CD4-positive, alpha-beta T cell treated with Interleukin-1 beta for 1 hour (primary cell): Measurements from ENCODE around the gene SLFN14.
"Not testable (repeated sequence)": the region's sequence is repeated elsewhere in the genome, so short reads cannot be mapped to it uniquely, and the experiment has no call there.

Experiments
- DNase-seq, 2 donors: peaks; one replicate each; pipeline ENCODE4 v3.0.0-alpha.2; 2020 to 2022

SLFN14 gene

GRCh38 chr17:35557353-35557752, 3.3 kb downstream of the SLFN14 start:
- no peak for DNase-seq

GRCh38 chr17:35555691-35556090, 4.9 kb downstream of the SLFN14 start:
- DNase-seq, result no peak

DNA sequence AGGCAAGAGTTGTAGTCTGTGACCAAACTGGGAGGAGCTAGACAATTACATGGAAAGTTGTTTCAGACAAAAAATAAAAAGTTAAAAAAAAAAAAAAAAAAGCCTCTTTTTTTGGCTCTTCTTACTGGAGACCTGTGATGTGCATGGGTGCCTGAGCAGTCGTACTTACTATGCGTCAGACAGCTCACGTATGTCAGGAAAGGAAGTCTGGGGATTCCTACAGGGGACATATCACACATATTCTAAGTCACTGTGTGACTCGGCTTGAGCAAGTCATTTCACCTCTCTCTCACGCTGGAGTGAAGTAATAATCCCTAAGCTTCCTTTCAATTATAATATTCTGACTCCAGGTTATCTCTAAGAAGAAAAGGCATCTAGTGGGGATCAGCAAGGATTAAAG, 6.0 kb downstream of the SLFN14 start:
- DNase-seq, result no peak

GRCh38 chr17:35553310-35553709, 7.3 kb downstream of the SLFN14 start:
- DNase-seq, result no peak

GRCh38 chr17:35548978-35549377, 11.6 kb downstream of the SLFN14 start:
- no peak for DNase-seq

DNA sequence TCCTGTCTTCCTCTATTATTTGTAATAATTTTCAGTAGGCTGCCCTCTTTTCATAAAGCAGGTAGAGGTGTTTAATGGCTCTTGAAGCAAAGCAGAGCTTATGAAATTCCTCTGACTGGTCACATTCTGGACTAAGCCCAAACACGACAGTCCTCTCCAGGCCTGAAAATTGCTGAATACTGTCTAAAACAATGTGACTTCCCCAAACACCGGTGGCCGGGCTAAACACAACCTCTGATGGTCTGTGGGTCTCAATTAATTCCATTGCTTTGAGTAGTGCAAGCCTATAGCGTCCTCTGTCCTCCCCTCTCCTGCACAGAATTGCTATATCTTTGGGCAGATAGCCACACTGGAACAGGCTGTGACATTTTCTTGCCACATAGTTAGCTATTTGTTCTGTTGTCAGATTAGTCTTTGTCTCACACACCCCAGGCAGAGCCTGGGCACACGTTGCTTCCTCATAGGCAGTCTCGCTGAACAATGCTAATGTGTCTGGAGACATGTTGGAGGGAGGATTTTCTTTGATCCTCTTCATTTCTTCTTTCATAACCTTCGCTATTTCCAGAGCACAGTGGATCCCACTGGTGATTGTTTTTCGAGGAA, 12.3 kb downstream of the SLFN14 start:
- DNase-seq, result no peak

DNA sequence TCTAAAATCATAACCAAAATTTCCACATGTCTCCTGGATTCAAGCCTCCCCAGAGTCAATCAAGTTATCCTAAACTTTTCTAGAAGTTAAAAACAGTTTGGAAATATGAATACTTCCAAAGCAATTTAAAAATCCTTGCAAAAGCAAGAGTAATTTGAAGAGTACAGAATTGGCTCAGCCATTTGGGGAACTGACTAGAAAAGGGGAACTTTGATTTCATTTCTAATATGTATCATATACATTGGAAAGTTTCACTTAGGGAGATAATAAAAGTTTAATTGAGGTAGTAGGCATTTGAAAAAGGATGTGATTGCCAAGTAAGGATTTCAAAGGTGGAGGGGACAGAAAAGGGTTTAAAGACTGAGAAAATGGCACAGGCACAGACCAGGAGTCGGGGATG, 14.1 kb downstream of the SLFN14 start:
- DNase-seq, result no peak

DNA sequence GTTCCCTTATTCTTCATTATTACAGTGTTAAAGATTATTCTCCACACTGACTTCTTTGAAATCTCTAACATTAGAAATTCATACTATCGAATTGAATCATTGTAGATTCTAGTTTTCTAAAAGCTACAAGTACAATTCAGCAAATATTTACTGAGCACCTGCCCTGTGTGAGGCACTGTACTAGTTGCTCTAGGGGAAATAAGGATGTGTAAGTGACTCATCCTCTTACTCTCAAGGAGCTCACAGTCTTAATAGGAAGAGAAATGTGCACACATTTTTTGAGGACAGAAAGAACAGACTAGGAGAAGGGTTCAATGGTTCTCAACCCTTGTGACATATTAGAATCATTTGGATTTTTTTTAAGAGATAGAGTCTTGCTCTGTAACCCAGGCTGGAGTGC, 15.5 kb downstream of the SLFN14 start:
- DNase-seq, result no peak

DNA sequence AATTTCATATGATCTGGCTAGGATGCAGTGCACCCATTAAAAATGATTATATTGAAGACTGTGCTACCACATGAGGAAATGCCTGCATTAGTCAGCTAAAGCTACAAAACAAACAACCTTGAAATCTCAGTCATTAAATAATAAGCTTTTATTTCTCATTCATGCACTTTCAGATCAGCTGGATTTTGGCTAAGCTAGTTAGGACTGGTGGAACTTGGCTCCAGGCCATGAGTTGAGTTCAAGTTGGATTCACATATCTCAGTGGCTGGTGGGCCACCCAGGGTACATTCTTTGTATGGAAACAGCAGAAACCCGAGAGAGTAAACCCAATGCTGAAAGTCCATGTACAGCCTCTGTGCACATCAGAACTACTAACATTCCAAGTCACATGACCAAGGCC, 16.8 kb downstream of the SLFN14 start:
- no peak for DNase-seq

DNA sequence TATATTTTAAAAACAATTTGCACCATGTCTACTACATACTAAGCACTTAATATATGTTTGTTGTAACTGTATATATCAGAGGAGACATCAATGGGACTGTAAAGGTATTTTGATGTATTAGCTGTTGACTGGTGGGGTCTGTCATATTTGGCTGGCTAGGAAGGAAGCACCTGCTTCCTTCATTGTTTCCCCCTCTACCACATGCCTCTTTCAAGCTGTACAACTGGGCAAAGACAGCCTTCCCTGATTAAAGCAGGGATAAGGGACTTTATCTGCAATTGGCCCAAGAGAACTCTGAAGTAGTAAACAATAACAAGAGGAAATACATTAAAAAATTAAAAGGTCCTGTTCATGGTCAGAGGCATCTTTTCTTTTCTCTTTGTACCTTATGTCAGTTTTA, 17.6 kb downstream of the SLFN14 start:
- DNase-seq, result no peak

- no peak for DNase-seq
Measured at GRCh38 chr17:35541434-35541833, 19.2 kb downstream of the SLFN14 start.

DNA sequence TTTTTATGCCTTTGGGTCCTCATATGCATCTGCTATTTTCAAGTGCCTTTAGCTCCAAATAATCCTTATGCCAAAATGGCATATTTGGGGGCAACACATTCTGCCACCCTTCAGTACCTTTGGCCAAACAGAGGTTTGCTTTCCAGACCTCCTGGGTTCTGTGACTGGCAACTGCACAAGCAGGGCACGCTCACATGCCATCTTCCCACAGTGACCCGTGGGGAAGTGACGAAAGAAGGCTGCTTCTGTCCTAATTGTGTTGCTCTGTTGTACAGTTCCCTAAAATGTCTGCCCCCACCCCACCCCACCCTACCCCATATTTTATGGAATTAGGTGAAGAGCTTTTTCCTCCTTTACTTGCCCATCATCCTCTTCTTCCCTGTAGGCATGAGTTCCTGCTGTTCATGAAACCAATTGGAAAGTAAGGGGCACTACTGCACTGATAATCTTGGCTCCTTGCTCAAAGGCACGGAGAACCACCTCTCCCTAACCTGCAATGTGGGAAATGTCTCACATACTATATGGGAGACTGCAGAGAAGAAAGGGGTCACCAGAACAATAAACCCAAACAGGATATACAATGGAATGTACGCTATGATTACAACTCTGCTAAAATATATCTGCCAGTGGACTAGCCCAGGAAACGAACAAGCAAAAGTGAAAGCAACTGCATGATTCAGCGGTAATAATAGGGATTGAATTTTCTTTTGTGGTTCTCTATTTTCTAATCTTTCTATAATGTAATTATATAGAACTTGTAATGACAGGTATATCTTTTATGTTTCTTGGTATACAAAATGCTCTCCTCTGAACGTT, 19.8 kb downstream of the SLFN14 start:
- peak; percentile 57 to 63 for DNase-seq

GRCh38 chr17:35539659-35540026, 21.0 kb downstream of the SLFN14 start:
- DNase-seq, result no peak

GRCh38 chr17:35537601-35538141, 22.9 kb downstream of the SLFN14 start, which contains the start of gene SLFN12L:
Gene SLFN12L (minus strand): TSS chr17:35537678. CDS start chr17:35522364, 15,314 bp downstream.
- peak in 1 of 2 donors; percentile 62 for DNase-seq

- DNase-seq, result no peak
Measured at GRCh38 chr17:35536664-35537171, 23.9 kb downstream of the SLFN14 start.

DNA sequence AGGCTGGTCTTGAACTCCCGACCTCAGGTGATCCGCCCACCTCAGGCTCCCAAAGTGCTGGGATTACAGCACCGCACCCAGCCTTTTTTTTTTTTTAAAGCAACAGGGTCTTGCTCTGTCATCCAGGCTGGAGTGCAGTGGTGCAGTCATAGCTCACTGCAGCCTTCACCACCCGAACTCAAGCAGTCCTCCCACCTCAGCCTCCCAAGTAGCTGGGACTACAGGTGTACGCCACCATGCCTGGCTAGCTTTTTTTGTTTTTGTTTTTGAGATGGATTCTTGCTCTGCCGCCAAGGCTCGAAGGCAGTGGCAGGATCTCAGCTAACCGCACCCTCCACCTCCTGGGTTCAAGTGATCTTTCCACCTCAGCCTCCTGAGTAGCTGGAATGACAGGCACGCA, 25.2 kb downstream of the SLFN14 start:
- not testable (repeated sequence) for DNase-seq

GRCh38 chr17:35534576-35535093, 26.0 kb downstream of the SLFN14 start:
- DNase-seq, result no peak

GRCh38 chr17:35531160-35531559, 29.5 kb downstream of the SLFN14 start:
- no peak for DNase-seq

GRCh38 chr17:35529866-35530265, 30.8 kb downstream of the SLFN14 start:
- no peak for DNase-seq

- DNase-seq, result not testable (repeated sequence)
Measured at GRCh38 chr17:35529326-35529725, 31.3 kb downstream of the SLFN14 start.

- DNase-seq, result no peak
Measured at GRCh38 chr17:35523296-35523695, 37.3 kb downstream of the SLFN14 start.

DNA sequence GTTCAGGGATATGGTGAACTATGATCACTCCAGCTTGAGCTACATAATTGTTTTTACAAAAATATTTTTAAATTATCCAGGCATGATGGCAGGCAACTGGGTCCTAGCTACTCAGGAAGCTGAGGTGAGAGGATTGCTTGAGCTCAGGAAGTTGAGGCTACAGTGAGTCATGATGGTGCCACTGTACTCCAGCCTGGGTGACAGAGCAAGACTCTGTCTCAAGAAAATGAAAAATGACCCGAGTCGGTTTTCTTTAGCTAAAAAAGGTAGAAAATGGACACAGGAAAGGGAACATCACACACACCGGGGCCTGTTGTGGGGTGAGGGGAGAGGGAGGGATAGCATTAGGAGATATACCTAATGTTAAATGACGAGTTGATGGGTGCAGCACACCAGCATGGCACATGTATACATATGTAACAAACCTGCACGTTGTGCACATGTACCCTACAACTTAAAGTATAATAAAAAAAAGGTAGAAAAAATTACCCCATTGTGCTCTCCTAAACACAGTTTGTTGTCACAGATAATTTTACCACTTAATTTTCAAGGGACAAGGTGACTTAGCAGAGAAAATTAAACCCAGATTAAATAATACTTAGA, 38.9 kb downstream of the SLFN14 start:
- DNase-seq, result peak; percentile 53 to 66

- DNase-seq, result no peak
Measured at GRCh38 chr17:35521150-35521549, 39.5 kb downstream of the SLFN14 start.
